NCI-H187 treated with DMSO at 0.1 percent for 48 hours (cell line): ENCODE results near the gene EEFSEC.

ENCODE experiments used
- DNase-seq: peaks from one replicate; lab custom pipeline; 2025; lab: John Stamatoyannopoulos, UW

The EEFSEC gene

GRCh38 chr3:128353361-128353965, 200.2 kb downstream of the EEFSEC start:
- DNase-seq, result no peak

- DNase-seq, result no peak
Observed at GRCh38 chr3:128353991-128354687, 200.9 kb downstream of the EEFSEC start.

- no peak for DNase-seq
Observed at GRCh38 chr3:128354788-128355542, 201.7 kb downstream of the EEFSEC start.

- no peak for DNase-seq
Observed at GRCh38 chr3:128355543-128355919, 202.2 kb downstream of the EEFSEC start.

- no peak for DNase-seq
Observed at GRCh38 chr3:128356822-128357221, 203.5 kb downstream of the EEFSEC start.

- no peak for DNase-seq
Observed at GRCh38 chr3:128357538-128357937, 204.3 kb downstream of the EEFSEC start.

- no peak for DNase-seq
Observed at GRCh38 chr3:128358156-128358895, 205.0 kb downstream of the EEFSEC start.

- DNase-seq, result no peak
Observed at GRCh38 chr3:128359060-128359664, 205.9 kb downstream of the EEFSEC start.

- no peak for DNase-seq
Observed at GRCh38 chr3:128359846-128360642, 206.8 kb downstream of the EEFSEC start.

GRCh38 chr3:128360705-128361271, 207.5 kb downstream of the EEFSEC start:
- DNase-seq, result no peak

GRCh38 chr3:128362026-128362965, 209.0 kb downstream of the EEFSEC start:
- DNase-seq, result no peak

- DNase-seq, result no peak
Observed at GRCh38 chr3:128364291-128364690, 211.0 kb downstream of the EEFSEC start.

GRCh38 chr3:128364808-128365360, 211.6 kb downstream of the EEFSEC start:
- DNase-seq, result no peak

GRCh38 chr3:128366136-128366535, 212.9 kb downstream of the EEFSEC start:
- no peak for DNase-seq

- DNase-seq, result no peak
Observed at GRCh38 chr3:128366652-128367051, 213.4 kb downstream of the EEFSEC start.

GRCh38 chr3:128367221-128367620, 213.9 kb downstream of the EEFSEC start:
- DNase-seq, result no peak

- no peak for DNase-seq
Observed at GRCh38 chr3:128367761-128368160, 214.5 kb downstream of the EEFSEC start.

GRCh38 chr3:128368626-128369025, 215.3 kb downstream of the EEFSEC start:
- DNase-seq, result no peak

GRCh38 chr3:128369121-128369703, 215.9 kb downstream of the EEFSEC start:
- DNase-seq, result no peak
